Thoracic aorta (tissue), 2 donors: ENCODE measurements around the gene SRPRA. TPM values are rescaled to one million over a fixed set of nuclear protein-coding genes. Genes with fewer than 3 reads are reported as not detected.

Experiments
- ATAC-seq: fragments of 150-250 bp; one replicate; pipeline ENCODE4 v1.8.0; 2017; ENCODE audit warnings: low read depth; ENCODE audit not compliant: insufficient number of reproducible peaks, low FRiP score
- DNase-seq: peaks from one replicate; pipeline ENCODE4 v3.0.0-alpha.2; 2020; ENCODE audit warnings: low spot score
- H3K27ac ChIP-seq, 2 donors: fragments of 200-600 bp; sonication (generic); 1 replicate in 1 of 2; 2 replicates in 1 of 2; pipeline ENCODE4 v1.5.1; 2016; ENCODE audit warnings: mild to moderate bottlenecking in 2 of 2, moderate library complexity in 2 of 2
- H3K27me3 ChIP-seq: fragments of 200-600 bp; sonication (generic); replicated peaks from 2 replicates; pipeline ENCODE4 v1.6.0; 2016; ENCODE audit warnings: mild to moderate bottlenecking; ENCODE audit not compliant: insufficient read depth
- H3K36me3 ChIP-seq: fragments of 200-600 bp; sonication (generic); one replicate; pipeline ENCODE4 v1.5.1; 2016
- H3K4me1 ChIP-seq, 2 donors: fragments of 200-600 bp; sonication (generic); 1 replicate in 1 of 2; 2 replicates in 1 of 2; pipeline versions ENCODE4 v1.5.1 to v1.6.0; 2016; ENCODE audit warnings: low read depth in 2 of 2, mild to moderate bottlenecking in 1 of 2; ENCODE audit not compliant: control insufficient read depth in 1 of 2
- H3K4me3 ChIP-seq: fragments of 200-600 bp; sonication (generic); 2 replicates; pipeline ENCODE4 v1.5.1; 2016; ENCODE audit warnings: mild to moderate bottlenecking
- H3K9me3 ChIP-seq: fragments of 200-600 bp; sonication (generic); 2 replicates; pipeline ENCODE4 v1.5.1; 2016
- CTCF ChIP-seq: fragments of 200-600 bp; sonication (generic); IDR thresholded peaks from one replicate; pipeline ENCODE4 v1.5.1; 2019; ENCODE audit warnings: antibody characterized with exemption
- total RNA-seq, 2 donors: library from RNA; depleted of rRNA; stranded (reverse); fragments of >200 nt; gene quantifications; one replicate each; pipeline versions ENCODE4 v1.1.0 to v1.2.3, GENCODE V29; 2016

Gene SRPRA
- total RNA-seq, 2 donors from 2014 or later = 125 to 128 TPM

DNA sequence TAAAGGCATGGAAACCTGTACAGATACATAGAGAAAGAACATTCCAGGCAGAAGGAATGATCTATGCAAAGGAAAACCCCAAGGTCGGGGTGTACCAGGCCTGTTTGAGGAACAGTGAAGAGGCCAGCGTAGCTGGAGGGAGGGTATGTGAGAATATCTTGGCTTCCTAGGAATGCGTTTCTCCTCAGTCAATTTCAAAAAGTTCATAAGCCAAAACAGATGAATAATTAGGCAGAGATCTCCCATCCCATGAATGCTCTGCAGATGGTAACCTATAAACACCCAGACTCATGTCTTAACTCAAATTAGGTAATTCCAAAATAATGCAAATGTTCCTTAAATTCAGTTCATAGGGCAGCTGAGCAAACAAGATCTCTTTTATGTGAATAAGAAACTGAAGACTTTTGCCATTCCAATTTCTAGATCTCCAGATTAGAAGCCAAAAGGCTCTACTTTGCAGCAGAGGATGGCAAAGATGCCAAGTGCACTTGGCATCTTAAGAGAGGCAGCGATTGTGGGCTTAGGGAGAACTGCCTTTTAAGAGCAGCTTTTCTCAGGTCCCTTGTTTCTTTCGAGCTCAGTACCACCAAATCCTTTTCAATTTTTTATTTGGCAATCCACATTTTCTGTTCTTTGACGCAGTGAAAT is 43.9 kb downstream of the SRPRA start:
- Histone ChIP-seq H3K4me3 (no peak overlapping the region), H3K36me3 (no peaks in the 10 kb centered on the region), H3K27me3 (no peaks in the 10 kb centered on the region), H3K27ac (no peak overlapping the region), H3K9me3 (no peaks in the 10 kb centered on the region), H3K4me1 (no peaks in the 10 kb centered on the region)
- ATAC-seq (no peak), DNase-seq (no peak)
- no peak for TF ChIP-seq CTCF

DNA sequence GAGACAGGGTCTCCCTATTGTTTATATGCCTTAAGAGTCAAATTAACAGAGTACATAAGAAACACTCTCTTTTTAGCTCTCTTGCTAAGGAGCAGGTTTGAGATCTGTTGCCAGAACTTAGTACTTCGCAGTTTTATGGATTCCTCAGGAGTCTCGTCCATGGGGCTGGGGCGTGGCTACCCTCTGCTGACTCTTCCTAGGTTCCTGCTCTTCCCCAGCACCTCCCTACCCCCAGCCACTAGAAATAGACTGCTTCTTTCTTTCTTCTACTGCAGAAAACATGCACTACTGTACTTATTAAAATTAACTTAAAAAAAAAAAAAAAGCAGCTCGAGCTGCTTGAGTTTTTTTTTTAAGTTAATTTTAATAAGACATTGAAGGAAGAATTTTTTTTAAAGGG is 49.1 kb downstream of the SRPRA start:
- Histone ChIP-seq H3K4me1 (no peaks in the 10 kb centered on the region), H3K9me3 (no peaks in the 10 kb centered on the region), H3K27ac (no peak overlapping the region), H3K27me3 (no peaks in the 10 kb centered on the region), H3K4me3 (no peak overlapping the region), H3K36me3 (no peaks in the 10 kb centered on the region)
- ATAC-seq (no peak), DNase-seq (no peak)
- no peak for TF ChIP-seq CTCF

GRCh38 chr11:126217491-126217890 is 51.2 kb downstream of the SRPRA start:
- Histone ChIP-seq H3K4me3 (no peak overlapping the region), H3K36me3 (no peaks in the 10 kb centered on the region), H3K9me3 (no peaks in the 10 kb centered on the region), H3K27me3 (no peaks in the 10 kb centered on the region), H3K4me1 (peaks cover 6 to 7% of the 10 kb centered on the region in 2 donors), H3K27ac (no peak overlapping the region)
- DNase-seq = no peak
- ATAC-seq = no peak
- TF ChIP-seq CTCF = no peak

- DNase-seq (no peak), ATAC-seq (no peak)
- peaks cover 11 to 12% of the 10 kb centered on the region in 2 donors for H3K4me1 ChIP-seq
- TF ChIP-seq CTCF = no peak
- H3K27me3 ChIP-seq = no peaks in the 10 kb centered on the region
- H3K27ac ChIP-seq = no peak overlapping the region
- no peaks in the 10 kb centered on the region for H3K36me3 ChIP-seq
- H3K4me3 ChIP-seq = no peak overlapping the region
- H3K9me3 ChIP-seq = no peaks in the 10 kb centered on the region
Measured at GRCh38 chr11:126216526-126217305, 52.0 kb downstream of the SRPRA start.

DNA sequence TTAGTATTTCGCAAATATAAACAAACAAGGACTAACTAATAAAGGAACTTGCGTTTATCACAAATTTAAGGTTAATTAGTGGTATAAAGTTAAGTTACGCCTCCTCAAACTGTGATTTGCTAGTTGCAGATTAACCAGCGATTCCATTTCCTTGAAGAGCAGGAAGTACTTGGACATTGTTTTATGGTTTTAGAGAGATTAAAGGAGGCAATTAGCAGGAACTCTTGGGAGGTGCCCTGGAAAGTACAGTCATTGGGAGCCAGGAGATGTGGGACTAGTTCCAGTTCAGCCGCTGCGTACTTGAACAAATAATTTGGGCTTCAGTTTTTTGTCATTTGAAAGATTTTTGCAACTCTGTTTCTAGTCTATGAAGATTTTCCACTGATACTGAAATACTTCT is 53.9 kb downstream of the SRPRA start:
- Histone ChIP-seq H3K36me3 (peaks cover under 1% of the 10 kb centered on the region), H3K4me3 (no peak overlapping the region), H3K4me1 (peaks cover 19 to 20% of the 10 kb centered on the region in 2 donors), H3K27ac (no peak overlapping the region), H3K27me3 (no peaks in the 10 kb centered on the region), H3K9me3 (no peaks in the 10 kb centered on the region)
- TF ChIP-seq CTCF = no peak
- no peak for DNase-seq
- ATAC-seq = no peak
